GM12865 (cell line): ENCODE results near the gene PFKFB3.
A peak's percentile ranks its signal among the peaks of the same experiment; 100 is the strongest.
"Not testable (repeated sequence)": the region's sequence is repeated elsewhere in the genome, so short reads cannot be mapped to it uniquely, and the experiment has no call there.

Experiments used
- DNase-seq: peaks from one replicate; pipeline ENCODE4 v3.0.0; 2010; ENCODE audit warnings: low read depth
- H3K4me3 ChIP-seq: 2 replicates; pipeline ENCODE4 v1.5.1; 2011; ENCODE audit warnings: mild to moderate bottlenecking, low read depth, low read length, control low read depth
- CTCF ChIP-seq: IDR thresholded peaks from 2 replicates; pipeline ENCODE4 v1.5.1; 2011; ENCODE audit warnings: low read length, control low read depth, low read depth, inconsistent platforms; ENCODE audit not compliant: insufficient read depth; ENCODE audit errors: missing control alignments

Gene PFKFB3

DNA sequence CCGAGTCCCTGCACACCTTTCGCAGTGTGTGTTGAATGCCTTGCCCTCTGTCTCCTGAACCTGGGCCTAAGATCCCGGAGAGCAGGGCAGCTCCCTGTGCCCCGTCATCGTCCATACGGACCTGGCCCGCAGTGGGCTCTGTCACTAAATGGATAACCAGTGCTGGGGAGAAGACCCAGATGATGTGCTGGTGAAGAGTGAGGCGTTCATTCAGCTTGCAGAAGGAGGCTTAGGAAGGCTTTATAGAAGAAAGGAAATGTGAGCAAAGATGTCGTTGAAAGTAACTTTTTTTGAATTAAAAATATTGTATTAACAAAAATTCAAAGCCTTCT, 34.4 kb downstream of the PFKFB3 start:
- H3K4me3 ChIP-seq, result no peak overlapping the region
- TF ChIP-seq CTCF, result no peak
- DNase-seq, result no peak

GRCh38 chr10:6238587-6239212, 36.0 kb downstream of the PFKFB3 start:
- H3K4me3 ChIP-seq, DNase-seq: not testable (repeated sequence)

GRCh38 chr10:6239213-6239991, 36.7 kb downstream of the PFKFB3 start:
- no peak overlapping the region for H3K4me3 ChIP-seq
- TF ChIP-seq CTCF, result no peak
- DNase-seq, result peak; percentile 54

DNA sequence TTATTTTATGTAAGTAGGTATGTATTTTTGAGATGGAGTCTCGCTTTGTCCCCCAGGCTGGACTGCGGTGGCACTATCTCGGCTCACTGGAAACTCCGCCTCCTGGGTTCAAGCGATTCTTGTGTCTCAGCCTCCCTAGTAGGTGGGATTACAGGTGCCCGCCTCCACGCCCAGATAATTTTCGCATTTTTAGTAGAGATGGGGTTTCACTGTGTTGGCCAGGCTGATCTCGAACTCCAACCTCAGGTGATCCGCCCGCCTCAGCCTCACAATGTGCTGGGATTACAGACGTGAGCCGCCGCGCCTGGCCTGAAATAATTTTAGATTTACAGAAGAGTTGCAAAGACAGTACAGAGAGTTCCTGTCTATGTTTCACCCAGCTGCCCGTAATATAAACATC, 37.5 kb downstream of the PFKFB3 start:
- TF ChIP-seq CTCF, result no peak
- DNase-seq, result no peak
- no peak overlapping the region for H3K4me3 ChIP-seq

DNA sequence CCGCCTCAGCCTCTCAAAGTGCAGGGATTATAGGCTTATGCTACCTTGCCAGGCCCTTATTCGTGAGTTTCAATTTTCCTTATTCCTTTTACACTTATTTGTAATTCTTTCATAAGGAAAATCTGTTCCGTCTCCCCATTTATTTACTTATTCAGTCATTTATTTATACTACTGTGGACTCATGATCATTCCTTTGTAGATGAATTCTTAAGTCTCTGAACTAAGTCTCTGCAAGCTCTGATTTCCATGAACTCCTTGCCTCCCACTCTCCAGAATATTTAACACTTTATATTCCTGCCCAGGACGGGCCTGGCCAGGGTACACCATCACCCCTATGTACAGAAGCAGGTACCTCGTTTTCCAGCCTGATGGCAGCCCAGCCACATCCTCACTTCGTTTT, 39.4 kb downstream of the PFKFB3 start:
- H3K4me3 ChIP-seq, result no peak overlapping the region
- no peak for TF ChIP-seq CTCF
- DNase-seq, result no peak

DNA sequence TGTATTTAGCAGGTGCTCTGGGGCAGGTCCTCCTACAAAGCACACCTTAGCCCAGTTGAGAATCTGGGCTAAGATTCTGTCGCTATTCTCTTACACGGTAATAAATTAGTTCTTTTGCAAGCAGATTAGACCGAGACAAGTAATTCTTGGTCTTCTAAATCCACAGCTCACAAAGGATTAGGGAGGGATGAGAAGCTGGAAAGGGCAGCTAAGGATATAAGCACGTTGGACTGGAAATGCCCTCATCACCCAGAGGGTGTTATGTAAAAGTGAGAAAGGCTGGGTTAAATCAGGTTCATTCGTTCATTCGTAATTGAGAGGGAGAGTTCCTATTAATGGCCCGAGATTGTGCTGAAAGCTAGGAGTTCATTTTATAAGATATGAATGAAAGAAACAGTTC, 41.8 kb downstream of the PFKFB3 start:
- no peak for DNase-seq
- no peak for TF ChIP-seq CTCF

DNA sequence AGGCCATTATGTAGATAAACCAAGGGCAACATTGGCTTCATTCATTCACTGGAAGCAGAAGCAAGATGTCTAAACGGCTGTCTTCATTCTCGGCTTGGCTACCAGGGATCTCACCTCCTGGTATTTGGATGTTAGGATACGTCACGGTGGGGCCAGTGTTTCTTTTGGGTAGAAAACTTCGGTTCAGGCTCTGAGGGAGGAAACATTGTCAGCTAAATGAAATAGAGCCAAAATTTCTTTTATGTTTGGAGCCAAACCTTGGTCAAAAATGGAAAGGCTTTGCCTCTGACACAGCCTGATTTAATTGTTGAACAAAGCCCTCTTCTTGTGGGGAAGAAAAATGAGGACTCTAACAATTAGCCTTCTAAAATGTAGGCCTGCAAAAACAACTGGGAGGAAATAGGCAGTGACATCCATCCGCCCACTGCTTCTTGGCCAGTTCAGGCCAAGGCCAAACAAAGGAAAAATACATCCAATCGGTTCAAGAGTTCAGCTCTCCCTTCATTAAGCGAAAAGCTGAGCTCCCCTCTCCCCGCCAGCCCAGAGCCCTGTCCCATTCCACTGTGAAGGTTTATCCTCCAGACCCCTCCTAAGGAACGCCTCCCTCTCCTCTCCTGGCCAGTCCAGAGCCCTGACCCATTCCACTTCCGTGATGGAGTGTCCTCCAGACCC, 44.4 kb downstream of the PFKFB3 start:
- no peak overlapping the region for H3K4me3 ChIP-seq
- DNase-seq, result no peak
- no peak for TF ChIP-seq CTCF

More for the DNA sequence above, 41.8 kb downstream of the PFKFB3 start:
- H3K4me3 ChIP-seq, result no peak overlapping the region

GRCh38 chr10:6248908-6249307, 46.2 kb downstream of the PFKFB3 start:
- not testable (repeated sequence) for H3K4me3 ChIP-seq, DNase-seq
